GM12865 (cell line): Measurements from ENCODE around the gene DOCK1.

ENCODE experiments used
- DNase-seq: peaks from one replicate; pipeline ENCODE4 v3.0.0; 2010; ENCODE audit warnings: low read depth
- H3K4me3 ChIP-seq: 2 replicates; pipeline ENCODE4 v1.5.1; 2011; ENCODE audit warnings: mild to moderate bottlenecking, low read depth, low read length, control low read depth
- CTCF ChIP-seq: IDR thresholded peaks from 2 replicates; pipeline ENCODE4 v1.5.1; 2011; ENCODE audit warnings: low read length, control low read depth, low read depth, inconsistent platforms; ENCODE audit not compliant: insufficient read depth; ENCODE audit errors: missing control alignments

The DOCK1 gene

GRCh38 chr10:127157089-127157488 lies 251.9 kb downstream of the DOCK1 start:
- TF ChIP-seq CTCF, result no peak
- H3K4me3 ChIP-seq, result no peak overlapping the region
- DNase-seq, result no peak

GRCh38 chr10:127157506-127158200 lies 252.4 kb downstream of the DOCK1 start:
- no peak for TF ChIP-seq CTCF
- no peak overlapping the region for H3K4me3 ChIP-seq
- DNase-seq, result no peak

- DNase-seq, result no peak
- no peak for TF ChIP-seq CTCF
- no peak overlapping the region for H3K4me3 ChIP-seq
These were observed 253.4 kb downstream of the DOCK1 start for GRCh38 chr10:127158662-127159061.

GRCh38 chr10:127159648-127160245 lies 254.5 kb downstream of the DOCK1 start:
- H3K4me3 ChIP-seq, result no peak overlapping the region
- no peak for DNase-seq
- no peak for TF ChIP-seq CTCF

- no peak for TF ChIP-seq CTCF
- no peak overlapping the region for H3K4me3 ChIP-seq
- DNase-seq, result no peak
These were observed 256.3 kb downstream of the DOCK1 start for GRCh38 chr10:127161482-127161881.

GRCh38 chr10:127162841-127163240 lies 257.6 kb downstream of the DOCK1 start:
- H3K4me3 ChIP-seq, result no peak overlapping the region
- TF ChIP-seq CTCF, result no peak
- no peak for DNase-seq

GRCh38 chr10:127168261-127168660 lies 263.0 kb downstream of the DOCK1 start:
- no peak for DNase-seq
- no peak overlapping the region for H3K4me3 ChIP-seq
- TF ChIP-seq CTCF, result no peak
